K562 (cell line): Measurements from ENCODE around the gene ATRNL1. TPM values are rescaled to one million over a fixed set of nuclear protein-coding genes. Genes with fewer than 3 reads are reported as not detected.

Experiments
- ATAC-seq: fragments of 200-7000 bp; cut with Tn5 transposase; 3 replicates; pipeline ENCODE4 v1.9.1; 2020; ENCODE audit warnings: moderate library complexity
- BruUV-seq: library from RNA; stranded (reverse); fragments of 400-500 nt; replicated peaks from 2 replicates; lab custom pipeline; 2021; lab: Mats Ljungman, UMichigan
- CTCF ChIA-PET: fragments of 300-600 bp; formaldehyde crosslinking; extraction: SDS; loops from one replicate; lab custom pipeline; 2021; ENCODE audit warnings: low intra/inter-chr PET ratio; lab: Yijun Ruan, JAX
- POLR2A ChIA-PET: fragments of 300-600, 350-650 bp; sonication (Branson Sonifier 250); formaldehyde crosslinking; extraction: SDS; loops from one replicate; lab custom pipeline; 2021; ENCODE audit warnings: antibody characterized with exemption, inconsistent platforms; lab: Yijun Ruan, JAX
- DNase-seq, 4 experiments: peaks; one replicate each; pipeline versions ENCODE4 v3.0.0 to v3.0.0-alpha.2; 2011 to 2018; ENCODE audit warnings: low spot score in 3 of 4, mixed read lengths in 3 of 4; ENCODE audit errors: extremely low read depth in 1 of 4
- FAIRE-seq: peaks from 2 replicates; lab custom pipeline; 2011; peaks lifted over from hg19 to GRCh38; lab: Jason Lieb, UNC
- H2AFZ ChIP-seq: 2 replicates; pipeline ENCODE4 v1.6.0; 2011; ENCODE audit warnings: low read depth, low read length, control low read depth, inconsistent platforms
- H3K27ac ChIP-seq: fragments of 200-600 bp; 3 replicates; pipeline ENCODE4 v1.8.0; 2011; ENCODE audit warnings: low read depth, mild to moderate bottlenecking, control low read depth, inconsistent platforms, low read length, moderate library complexity, mixed read lengths; ENCODE audit errors: extremely low read depth
- H3K27me3 ChIP-seq, 2 experiments: fragments of 300-600 bp in 1 of 2; 2 replicates in 1 of 2; 3 replicates in 1 of 2; pipeline versions ENCODE4 v1.6.0 to v1.8.0; 2011; ENCODE audit warnings: inconsistent platforms in 2 of 2, low read length in 2 of 2, mild to moderate bottlenecking in 1 of 2, mixed read lengths in 1 of 2, moderate library complexity in 1 of 2; ENCODE audit not compliant: control insufficient read depth in 2 of 2, insufficient read depth in 2 of 2
- H3K36me3 ChIP-seq: fragments of 300-600 bp; 3 replicates; pipeline ENCODE4 v1.8.0; 2011; ENCODE audit warnings: mild to moderate bottlenecking, low read length, inconsistent platforms; ENCODE audit not compliant: control insufficient read depth, insufficient read depth
- H3K4me1 ChIP-seq, 2 experiments: fragments of 200-600 bp in 1 of 2; replicated peaks in 1 of 2; 2 replicates in 1 of 2; 3 replicates in 1 of 2; pipeline versions ENCODE4 v1.5.1 to v1.8.0; 2011; ENCODE audit warnings: inconsistent platforms in 2 of 2, low read length in 2 of 2, mild to moderate bottlenecking in 1 of 2, mixed read lengths in 1 of 2, moderate library complexity in 1 of 2; ENCODE audit not compliant: control insufficient read depth in 2 of 2, insufficient read depth in 2 of 2
- H3K4me2 ChIP-seq: 2 replicates; pipeline ENCODE4 v1.6.1; 2011; ENCODE audit warnings: low read length, control low read depth, inconsistent platforms, mixed read lengths; ENCODE audit not compliant: insufficient read depth
- H3K4me3 ChIP-seq: fragments of 200-600 bp; sonication (generic), shearing (Covaris generic); 2 replicates; pipeline ENCODE4 v1.5.1; 2016; ENCODE audit warnings: control low read depth, inconsistent platforms
- H3K79me2 ChIP-seq: fragments of 200-600 bp; 3 replicates; pipeline ENCODE4 v1.8.0; 2011; ENCODE audit warnings: low read length, inconsistent platforms; ENCODE audit not compliant: control insufficient read depth, insufficient read depth
- H3K9ac ChIP-seq, 2 experiments: 2 replicates each; pipeline versions ENCODE4 v1.6.0 to v1.6.1; 2011; ENCODE audit warnings: low read depth in 2 of 2, low read length in 2 of 2, control low read depth in 1 of 2, inconsistent platforms in 1 of 2, mild to moderate bottlenecking in 1 of 2, mixed read lengths in 1 of 2; ENCODE audit not compliant: insufficient read depth in 1 of 2
- H3K9me1 ChIP-seq: one replicate; pipeline ENCODE4 v1.6.0; 2011; ENCODE audit warnings: inconsistent platforms, mild to moderate bottlenecking, low read length, moderate library complexity; ENCODE audit not compliant: control insufficient read depth, insufficient read depth
- H3K9me3 ChIP-seq: replicated peaks from 2 replicates; pipeline ENCODE4 v1.5.1; 2011; ENCODE audit warnings: low read depth, low read length, inconsistent platforms; ENCODE audit not compliant: control insufficient read depth, insufficient read depth
- H4K20me1 ChIP-seq: replicated peaks from 2 replicates; pipeline ENCODE4 v1.6.1; 2011; ENCODE audit warnings: low read length, inconsistent platforms, mixed read lengths; ENCODE audit not compliant: control insufficient read depth, insufficient read depth
- CBX1 ChIP-seq: sonication (generic); IDR thresholded peaks from 2 replicates; pipeline ENCODE4 v1.6.1; 2016; ENCODE audit warnings: antibody characterized with exemption, low read depth, mild to moderate bottlenecking
- CLOCK ChIP-seq: fragments of 250-450 bp; sonication (Bioruptor Pico); IDR thresholded peaks from 2 replicates; pipeline ENCODE4 v1.4.0; 2020; ENCODE audit warnings: mild to moderate bottlenecking, moderate library complexity, borderline replicate concordance
- ELF4 ChIP-seq: fragments of 450-650 bp; formaldehyde crosslinking; IDR thresholded peaks from 2 replicates; pipeline ENCODE4 v1.4.0; 2022; ENCODE audit warnings: missing genetic modification characterization
- FOXP4 ChIP-seq: sonication (generic); formaldehyde crosslinking; IDR thresholded peaks from 2 replicates; pipeline ENCODE4 v1.8.0; 2022; ENCODE audit warnings: mild to moderate bottlenecking, missing genetic modification reagents, borderline replicate concordance
- HMBOX1 ChIP-seq: sonication (generic); IDR thresholded peaks from 2 replicates; pipeline ENCODE4 v1.6.1; 2016
- HNRNPK ChIP-seq: fragments of 200-400 bp; formaldehyde crosslinking; IDR thresholded peaks from one replicate; pipeline ENCODE4 v1.6.1; 2018; ENCODE audit warnings: mild to moderate bottlenecking, low read depth, low read length; ENCODE audit not compliant: poor library complexity, severe bottlenecking
- HNRNPLL ChIP-seq: fragments of 200-400 bp; formaldehyde crosslinking; IDR thresholded peaks from 2 replicates; pipeline ENCODE4 v1.6.1; 2017; ENCODE audit warnings: low read length, low read depth, mild to moderate bottlenecking; ENCODE audit not compliant: poor library complexity, severe bottlenecking
- HNRNPUL1 ChIP-seq: fragments of 200-400 bp; formaldehyde crosslinking; IDR thresholded peaks from 2 replicates; pipeline ENCODE4 v1.6.1; 2017; ENCODE audit warnings: low read length
- NFYB ChIP-seq: IDR thresholded peaks from 2 replicates; pipeline ENCODE4 v1.6.1; 2011; ENCODE audit warnings: mild to moderate bottlenecking, moderate library complexity; ENCODE audit not compliant: insufficient read length; ENCODE audit errors: extremely low read depth
- NRF1 ChIP-seq, 2 experiments: fragments of 450-650 bp; IDR thresholded peaks in 1 of 2; conservative IDR thresholded peaks in 1 of 2; 2 replicates each; pipeline ENCODE4 v1.6.1; 2014; ENCODE audit warnings: mild to moderate bottlenecking in 2 of 2
- PYGO2 ChIP-seq: fragments of 450-650 bp; IDR thresholded peaks from 2 replicates; pipeline ENCODE4 v1.6.1; 2016; ENCODE audit warnings: mild to moderate bottlenecking, missing genetic modification characterization, moderate library complexity, missing compliant biosample characterization
- SRSF1 ChIP-seq: fragments of 200-400 bp; formaldehyde crosslinking; IDR thresholded peaks from 2 replicates; pipeline ENCODE4 v1.6.1; 2017; ENCODE audit warnings: mild to moderate bottlenecking, low read depth, low read length, moderate library complexity
- ZBED1 ChIP-seq: IDR thresholded peaks from 2 replicates; pipeline ENCODE4 v1.6.1; 2014
- ZBTB9 ChIP-seq: fragments of 450-650 bp; formaldehyde crosslinking; IDR thresholded peaks from 2 replicates; pipeline ENCODE4 v1.4.0; 2020; ENCODE audit warnings: mild to moderate bottlenecking, moderate library complexity
- ZC3H4 ChIP-seq: sonication (generic); formaldehyde crosslinking; IDR thresholded peaks from 2 replicates; pipeline ENCODE4 v1.9.0; 2021; ENCODE audit warnings: missing genetic modification reagents, borderline replicate concordance
- ZNF121 ChIP-seq: sonication (generic); formaldehyde crosslinking; conservative IDR thresholded peaks from 2 replicates; pipeline ENCODE4 v1.8.0; 2022; ENCODE audit warnings: missing genetic modification reagents
- ZNF217 ChIP-seq: sonication (generic); formaldehyde crosslinking; IDR thresholded peaks from 2 replicates; pipeline ENCODE4 v1.8.0; 2022; ENCODE audit warnings: mild to moderate bottlenecking, missing genetic modification reagents
- ZNF431 ChIP-seq: sonication (generic); formaldehyde crosslinking; IDR thresholded peaks from 2 replicates; pipeline ENCODE4 v1.8.0; 2022; ENCODE audit warnings: mild to moderate bottlenecking, missing genetic modification reagents
- WGBS: fragments of 100-300 bp; shearing (Covaris generic); methylation state at CpG from one replicate; pipeline ENCODE4 v1.1.6; 2016; ENCODE audit warnings: low coverage, mixed read lengths; ENCODE audit not compliant: insufficient coverage; ENCODE audit errors: missing lambda C conversion rate; 5-methylcytosine and 5-hydroxymethylcytosine counted together
- in situ Hi-C: fragments of 300-500 bp; cut with MboI; formaldehyde crosslinking; loops from 4 replicates; pipeline ENCODE4 v1.15.0; 2018; ENCODE audit warnings: inconsistent platforms, mixed read lengths
- intact Hi-C: fragments of 100-400 bp; cut with micrococcal nuclease; formaldehyde crosslinking; loops from 2 replicates; pipeline ENCODE4 v1.14.2; 2022
- polyA plus RNA-seq, 8 experiments: library from polyadenylated mRNA; depleted of rRNA in 4 of 8; stranded (reverse) in 5 of 8; unstranded in 3 of 8; fragments of >200 nt; fragmentation: Nextera tagmentation in 2 of 8; fragmentation: Illumina TruSeq in 1 of 8; extraction: Ambion mirVana in 2 of 8; extraction: Trizol in 1 of 8; gene quantifications; 2 replicates each; pipeline versions ENCODE4 v1.2.1 to v1.2.3, GENCODE V29; 2011 to 2014; ENCODE audit warnings: inconsistent platforms in 1 of 8, missing spikeins in 1 of 8
- total RNA-seq, 7 experiments: library from RNA; depleted of rRNA in 6 of 7; stranded (reverse); fragments of >200 nt in 6 of 7; fragmentation: Illumina TruSeq in 2 of 7; extraction: Trizol in 2 of 7; gene quantifications; 2 replicates each; pipeline versions ENCODE4 v1.2.1 to v1.2.3, GENCODE V29; 2011 to 2021; ENCODE audit warnings: low replicate concordance in 1 of 7

ATRNL1 gene
- total and polyA plus RNA-seq, 9 of the 15 experiments (the other 6 are each of a cell fraction or from before 2014, with no cell fraction given), result 0.18 TPM; not detected in 8

GRCh38 chr10:115903845-115904244 lies 810.7 kb downstream of the ATRNL1 start:
- H3K79me2 ChIP-seq, result no peaks in the 10 kb centered on the region
- no TSS peak for BruUV-seq
- no peaks in the 10 kb centered on the region for H3K9me3 ChIP-seq
- H3K4me3 ChIP-seq, result no peak overlapping the region
- H3K27me3 ChIP-seq, result no peaks in the 10 kb centered on the region
- no peaks in the 10 kb centered on the region for H3K4me1 ChIP-seq
- no peak overlapping the region for H3K4me2 ChIP-seq
- H3K9me1 ChIP-seq, result no peaks in the 10 kb centered on the region
- H3K9ac ChIP-seq, result no peak overlapping the region
- intact Hi-C loops, result no loop called here
- in situ Hi-C loops, result no loop called here
- ChIA-PET POLR2A (no interaction called here), CTCF (no interaction called here)
- no peaks in the 10 kb centered on the region for H4K20me1 ChIP-seq
- no peak overlapping the region for H2AFZ ChIP-seq
- no peak overlapping the region for H3K27ac ChIP-seq
- DNase-seq (no peak), ATAC-seq (no peak), FAIRE-seq (no peak)
- H3K36me3 ChIP-seq, result no peaks in the 10 kb centered on the region
- whole genome bisulfite sequencing, result 0% methylated on average over 2 of the region's 3 CpGs
- TF ChIP-seq NRF1 (conservative IDR thresholded peaks at IDR 0.05 in 1 of 2, IDR thresholded peaks at IDR 0.05 in 1 of 2) (no peak), NFYB (no peak), PYGO2 (tag) (no peak), ZBED1 (no peak), HMBOX1 (no peak), ZC3H4 (CRISPR knock-in tag) (no peak), ZNF121 (no peak), CLOCK (CRISPR knock-in tag) (no peak), SRSF1 (no peak), ZBTB9 (CRISPR knock-in tag) (no peak), ZNF431 (CRISPR knock-in tag) (no peak), CBX1 (no peak), ZNF217 (no peak), HNRNPLL (no peak), FOXP4 (CRISPR knock-in tag) (no peak), ELF4 (CRISPR knock-in tag) (no peak), HNRNPUL1 (no peak), HNRNPK (no peak)
